ENCODE results near the gene RIC8A. TPM values are rescaled to one million over a fixed set of nuclear protein-coding genes. Genes with fewer than 3 reads are reported as not detected.

Gene RIC8A
- polyA plus RNA-seq, 1 donor from 2014 or later = 128 TPM

GRCh38 chr11:214083-214482, 6.6 kb downstream of the RIC8A start:
- no peak overlapping the region for H3K9ac ChIP-seq (ENCODE audit: low read length)
- TF ChIP-seq EP300 (conservative IDR thresholded peaks at IDR 0.05; ENCODE audit: poor library complexity, severe bottlenecking) (no peak), TAF1 (IDR thresholded peaks at IDR 0.05; ENCODE audit: low read depth) (no peak), MXI1 (conservative IDR thresholded peaks at IDR 0.05; ENCODE audit: poor library complexity, severe bottlenecking) (no peak), REST (IDR thresholded peaks at IDR 0.05; ENCODE audit: borderline replicate concordance) (no peak), POLR2AphosphoS5 (IDR thresholded peaks at IDR 0.05) (no peak), SMC3 (conservative IDR thresholded peaks at IDR 0.05; ENCODE audit: poor library complexity) (no peak), CTCF (IDR thresholded peaks at IDR 0.05; ENCODE audit: poor library complexity, severe bottlenecking) (no peak), EZH2 (IDR thresholded peaks at IDR 0.05; ENCODE audit: borderline replicate concordance, insufficient read depth, low read length, poor library complexity, severe bottlenecking) (no peak), RAD21 (conservative IDR thresholded peaks at IDR 0.05) (no peak)
- no peak overlapping the region for H3K4me3 ChIP-seq (ENCODE audit: low read length)
- H3F3A ChIP-seq (ENCODE audit: insufficient read depth, low read length, poor library complexity, severe bottlenecking) = no peaks in the 10 kb centered on the region
- no peaks in the 10 kb centered on the region for H3K9me3 ChIP-seq (ENCODE audit: low read length)
- no peaks in the 10 kb centered on the region for H3K36me3 ChIP-seq (ENCODE audit: insufficient read depth, low read length)
- no peak overlapping the region for H3K4me2 ChIP-seq (ENCODE audit: low read length)
- H3K9me2 ChIP-seq (ENCODE audit: insufficient read depth, low read length) = no peaks in the 10 kb centered on the region
- no peak overlapping the region for H3K27ac ChIP-seq (ENCODE audit: low read length)
- H3K79me2 ChIP-seq (replicated peaks; ENCODE audit: insufficient read depth, low read length) = peaks cover 15% of the 10 kb centered on the region
- no peak overlapping the region for H2AFZ ChIP-seq (ENCODE audit: low read depth, low read length)
- no peaks in the 10 kb centered on the region for H3K27me3 ChIP-seq (ENCODE audit: insufficient read depth, low read depth, low read length)
- H4K20me1 ChIP-seq (ENCODE audit: insufficient read depth) = peaks cover 3% of the 10 kb centered on the region

- Histone ChIP-seq H3K9ac (ENCODE audit: low read length) (no peak overlapping the region), H3K4me3 (ENCODE audit: low read length) (no peak overlapping the region), H3K4me2 (ENCODE audit: low read length) (no peak overlapping the region), H3K27me3 (ENCODE audit: insufficient read depth, low read depth, low read length) (no peaks in the 10 kb centered on the region), H3K79me2 (replicated peaks; ENCODE audit: insufficient read depth, low read length) (peaks cover under 1% of the 10 kb centered on the region), H3K36me3 (ENCODE audit: insufficient read depth, low read length) (no peaks in the 10 kb centered on the region), H3K9me3 (ENCODE audit: low read length) (no peaks in the 10 kb centered on the region), H2AFZ (ENCODE audit: low read depth, low read length) (no peak overlapping the region), H3K27ac (ENCODE audit: low read length) (no peak overlapping the region), H4K20me1 (ENCODE audit: insufficient read depth) (no peaks in the 10 kb centered on the region), H3K9me2 (ENCODE audit: insufficient read depth, low read length) (no peaks in the 10 kb centered on the region), H3F3A (ENCODE audit: insufficient read depth, low read length, poor library complexity, severe bottlenecking) (no peaks in the 10 kb centered on the region)
- no peak for TF ChIP-seq EP300 (conservative IDR thresholded peaks at IDR 0.05; ENCODE audit: poor library complexity, severe bottlenecking)
- TF ChIP-seq EZH2 (IDR thresholded peaks at IDR 0.05; ENCODE audit: borderline replicate concordance, insufficient read depth, low read length, poor library complexity, severe bottlenecking) = no peak
- no peak for TF ChIP-seq CTCF (IDR thresholded peaks at IDR 0.05; ENCODE audit: poor library complexity, severe bottlenecking)
- TF ChIP-seq RAD21 (conservative IDR thresholded peaks at IDR 0.05) = no peak
- no peak for TF ChIP-seq TAF1 (IDR thresholded peaks at IDR 0.05; ENCODE audit: low read depth)
- TF ChIP-seq POLR2AphosphoS5 (IDR thresholded peaks at IDR 0.05) = no peak
- TF ChIP-seq SMC3 (conservative IDR thresholded peaks at IDR 0.05; ENCODE audit: poor library complexity) = no peak
- TF ChIP-seq REST (IDR thresholded peaks at IDR 0.05; ENCODE audit: borderline replicate concordance) = no peak
Observed at GRCh38 chr11:215581-216037, 8.1 kb downstream of the RIC8A start.
